ENCODE data around the gene C3orf70. TPM values are rescaled to one million over a fixed set of nuclear protein-coding genes. Genes with fewer than 3 reads are reported as not detected.
"Not testable (repeated sequence)": the region's sequence is repeated elsewhere in the genome, so short reads cannot be mapped to it uniquely, and the experiment has no call there.

C3orf70 gene
- total RNA-seq, 1 donor from 2014 or later = 0.07 TPM

DNA sequence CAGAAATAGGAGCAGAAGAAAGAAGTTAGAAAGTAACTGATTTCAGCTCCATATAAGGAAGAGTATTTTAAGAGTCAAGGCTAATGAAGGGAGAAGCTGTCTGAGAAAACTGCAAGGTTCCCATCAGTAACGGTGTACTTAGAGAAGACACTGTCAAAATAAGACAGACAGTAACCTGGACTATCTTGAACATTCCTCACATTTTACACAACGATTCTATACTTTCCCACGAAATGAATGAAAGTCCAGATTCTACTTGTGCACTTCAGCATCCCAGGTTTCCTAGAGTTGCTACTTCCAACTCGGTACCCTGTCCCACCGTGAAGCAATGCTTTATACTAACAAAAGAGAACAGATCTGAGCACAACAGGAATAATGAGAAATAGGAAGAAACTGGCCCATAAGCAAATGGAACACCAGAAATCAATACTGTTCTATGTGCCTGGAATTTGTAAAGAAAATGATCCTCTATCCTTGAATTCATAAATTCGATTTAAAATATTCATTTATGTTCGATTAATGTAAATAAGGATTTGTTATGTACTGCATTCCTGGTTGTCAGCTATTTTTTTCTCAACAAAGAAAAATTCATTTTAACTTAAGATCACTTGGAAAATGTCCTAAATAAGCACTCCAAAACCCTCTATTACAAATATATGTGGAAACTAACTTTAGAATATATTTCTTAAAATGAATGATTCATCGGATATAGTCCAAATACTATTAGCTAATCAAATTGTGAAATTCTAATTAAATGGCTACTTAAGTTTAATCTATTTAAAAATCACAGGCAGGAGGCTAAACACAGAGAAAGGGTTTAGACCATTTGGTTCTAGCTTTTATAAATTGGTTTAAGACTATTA is 1.5 kb downstream of the C3orf70 start:
- intact Hi-C loops (cut with micrococcal nuclease) = no loop called here

DNA sequence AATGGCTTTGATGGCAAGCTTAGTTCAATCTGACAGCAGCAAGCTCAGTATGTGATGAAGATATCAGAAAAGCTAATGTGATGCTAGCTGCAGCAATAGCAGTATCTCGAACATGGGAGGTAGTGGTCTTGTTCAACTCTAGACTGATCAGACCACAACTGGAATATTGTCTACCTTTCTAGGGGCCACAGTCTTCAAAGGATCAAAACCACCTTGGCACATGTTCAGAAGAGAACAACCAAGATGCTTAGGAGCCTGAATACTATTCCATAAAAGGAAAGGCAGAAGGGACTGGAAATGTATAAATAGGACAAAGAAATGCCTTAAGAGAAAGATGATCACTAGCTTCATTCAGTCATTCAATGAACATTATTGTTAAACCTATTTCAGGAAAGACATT is 2.3 kb downstream of the C3orf70 start:
- intact Hi-C loops (cut with micrococcal nuclease) = no loop called here

DNA sequence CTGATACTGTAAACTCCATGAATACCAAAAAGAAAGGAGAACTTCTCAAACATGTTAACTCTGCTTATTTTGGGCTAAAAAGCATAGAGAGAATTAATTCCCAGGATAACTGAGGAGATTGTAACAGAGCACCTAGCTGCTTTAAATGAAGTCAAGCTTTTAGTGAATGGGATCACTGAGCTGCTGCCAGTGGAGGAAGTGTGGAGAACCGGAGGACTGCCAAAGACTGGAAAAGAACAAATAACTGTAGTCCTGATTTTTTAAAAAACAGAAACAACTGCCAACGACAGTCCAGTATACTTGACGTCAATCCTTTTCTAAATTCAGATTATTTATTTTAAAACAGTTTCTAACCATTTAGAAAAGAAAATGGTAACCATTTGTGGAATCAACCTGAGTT is 3.3 kb downstream of the C3orf70 start:
- intact Hi-C loops (cut with micrococcal nuclease) = no loop called here

DNA sequence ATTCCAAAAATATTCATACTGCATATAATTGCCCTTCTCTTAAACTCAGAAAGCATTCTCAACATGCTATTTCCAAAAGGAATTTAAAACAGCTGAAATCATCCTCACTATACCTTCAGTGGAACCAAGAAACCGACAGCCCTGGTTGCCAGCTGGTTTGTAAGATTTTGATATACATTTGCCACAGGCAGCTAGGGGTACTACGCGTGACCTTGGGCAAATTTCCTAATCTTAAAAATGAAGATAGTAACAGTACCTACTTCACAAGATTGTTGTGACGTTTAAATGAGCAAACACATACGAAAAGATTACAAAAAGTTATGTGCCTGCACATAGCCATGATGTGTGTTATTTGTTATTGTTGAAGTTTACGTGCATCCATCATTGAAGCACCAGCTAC is 7.3 kb downstream of the C3orf70 start:
- intact Hi-C loops (cut with micrococcal nuclease) = no loop called here

DNA sequence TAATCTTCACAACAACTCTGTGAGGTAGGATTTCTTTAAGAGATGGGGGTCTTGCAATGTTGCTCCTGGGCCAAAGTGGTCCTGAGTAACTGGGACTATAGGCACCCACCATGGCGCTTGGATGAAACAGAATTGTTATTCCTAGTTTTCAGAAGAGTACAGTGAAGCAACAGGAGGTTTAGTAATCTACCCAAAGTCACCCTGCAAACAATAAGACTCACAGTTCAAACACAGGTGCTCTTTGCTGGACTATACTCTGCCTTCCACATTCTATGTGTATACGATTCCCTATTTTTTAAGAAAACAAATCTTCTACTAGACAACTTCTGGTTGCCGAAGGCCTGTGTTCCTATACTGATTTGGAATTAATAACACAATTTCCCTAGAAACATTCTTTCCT is 8.1 kb downstream of the C3orf70 start:
- intact Hi-C loops (cut with micrococcal nuclease) = no loop called here

DNA sequence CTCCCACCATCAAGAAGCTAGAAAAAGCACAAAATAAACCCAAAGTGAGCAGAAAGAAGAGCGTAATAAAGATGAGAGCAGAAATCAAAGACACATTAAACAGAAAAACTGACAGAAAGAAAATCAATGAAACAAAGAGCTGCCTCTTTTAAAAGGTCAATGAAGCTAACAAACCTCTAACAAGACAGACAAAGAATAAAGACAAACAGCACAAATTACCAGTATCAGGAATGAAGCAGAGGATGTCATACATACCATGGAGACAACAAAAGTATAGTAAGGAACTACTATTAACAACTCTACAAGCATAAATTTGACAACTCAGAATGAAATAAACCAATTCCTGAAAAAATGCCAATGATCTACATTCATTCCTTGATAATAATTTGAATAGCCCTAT is 15.0 kb downstream of the C3orf70 start:
- intact Hi-C loops (cut with micrococcal nuclease) = no loop called here

DNA sequence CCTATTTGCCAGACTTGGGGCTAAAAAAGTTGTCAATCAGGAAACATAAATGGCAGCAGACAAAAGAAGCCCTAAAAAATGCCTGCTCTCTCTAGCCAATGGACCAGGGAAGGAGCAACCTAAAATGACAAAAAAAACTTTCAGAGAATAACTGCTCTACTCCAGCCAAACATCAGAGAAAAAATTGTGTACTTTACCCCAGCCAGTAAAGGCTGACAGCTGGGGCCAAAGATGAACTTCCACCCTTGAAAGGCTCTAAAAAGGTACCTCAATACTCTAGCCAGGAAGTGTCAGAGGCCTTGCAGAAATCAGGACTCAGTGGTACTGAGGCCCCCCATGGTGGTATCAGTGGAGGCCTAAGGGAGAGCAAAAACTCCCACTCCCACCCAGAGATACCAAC is 18.4 kb downstream of the C3orf70 start:
- intact Hi-C loops (cut with micrococcal nuclease) = no loop called here

DNA sequence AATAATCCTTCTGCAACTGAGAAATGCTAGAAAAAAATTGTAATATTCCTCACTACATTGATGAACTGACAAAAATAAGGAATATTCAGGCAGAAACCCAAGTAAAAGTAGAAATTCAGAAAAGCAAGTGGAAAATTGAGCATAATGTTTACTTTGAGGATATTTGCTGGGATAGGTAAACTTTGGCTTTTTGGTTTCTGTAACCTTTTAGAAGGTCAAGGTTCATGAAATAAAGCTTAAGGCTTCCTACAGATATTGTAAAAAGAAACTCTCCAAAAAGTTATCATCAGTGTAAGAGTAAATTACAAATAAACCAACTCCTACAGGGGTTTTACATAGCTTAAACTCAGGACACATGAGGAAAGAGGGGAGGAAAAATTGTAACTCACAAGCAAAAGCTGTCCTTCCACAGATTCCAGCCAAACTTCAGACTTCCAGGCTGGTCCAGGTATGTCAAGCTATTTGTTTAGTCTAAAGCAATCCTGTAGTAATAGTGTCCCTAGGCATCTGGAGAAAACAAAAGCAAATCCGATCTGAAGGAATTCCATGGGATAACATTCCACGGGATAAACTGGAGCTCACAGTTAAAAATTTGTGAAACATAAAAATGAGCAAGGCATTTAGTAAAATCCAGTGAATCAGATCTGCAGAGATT is 21.1 kb downstream of the C3orf70 start:
- intact Hi-C loops (cut with micrococcal nuclease) = no loop called here

DNA sequence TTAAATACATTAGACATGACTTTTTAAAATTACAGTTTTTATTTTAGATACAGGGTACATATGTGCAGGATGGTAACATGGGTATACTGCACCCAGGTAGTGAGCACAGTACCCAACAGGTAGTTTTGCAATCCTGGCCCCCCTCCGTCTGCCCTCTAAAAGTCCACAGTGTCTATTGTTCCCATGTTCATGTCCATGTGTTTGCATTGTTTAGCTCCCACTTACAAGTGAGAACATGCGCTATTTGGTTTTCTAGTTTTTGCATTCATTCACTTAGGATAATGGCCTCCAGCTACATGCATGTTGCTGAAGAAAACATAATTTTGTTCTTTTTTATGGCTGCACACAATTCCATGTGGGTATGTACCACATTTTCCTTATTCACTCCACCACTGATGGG is 23.8 kb downstream of the C3orf70 start:
- intact Hi-C loops (cut with micrococcal nuclease) = no loop called here

DNA sequence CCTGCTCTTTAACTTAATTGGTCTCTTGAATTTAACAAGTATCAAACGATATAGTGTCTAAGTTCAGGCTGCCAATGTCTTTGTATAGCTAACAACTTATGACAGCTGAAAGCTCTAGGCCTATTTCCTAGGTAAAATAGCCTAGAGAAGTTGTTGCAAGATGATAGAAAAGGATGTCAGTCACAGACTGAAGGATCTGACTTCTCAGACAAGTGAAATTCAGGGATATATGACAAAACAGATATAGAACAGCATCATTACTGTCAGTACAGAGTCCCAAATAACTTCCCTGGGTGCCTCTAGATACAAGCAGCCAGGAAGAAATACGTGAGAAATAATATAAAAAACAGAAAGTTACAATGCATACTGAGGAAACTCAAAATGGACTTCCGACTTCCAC is 26.7 kb downstream of the C3orf70 start:
- intact Hi-C loops (cut with micrococcal nuclease) = no loop called here

DNA sequence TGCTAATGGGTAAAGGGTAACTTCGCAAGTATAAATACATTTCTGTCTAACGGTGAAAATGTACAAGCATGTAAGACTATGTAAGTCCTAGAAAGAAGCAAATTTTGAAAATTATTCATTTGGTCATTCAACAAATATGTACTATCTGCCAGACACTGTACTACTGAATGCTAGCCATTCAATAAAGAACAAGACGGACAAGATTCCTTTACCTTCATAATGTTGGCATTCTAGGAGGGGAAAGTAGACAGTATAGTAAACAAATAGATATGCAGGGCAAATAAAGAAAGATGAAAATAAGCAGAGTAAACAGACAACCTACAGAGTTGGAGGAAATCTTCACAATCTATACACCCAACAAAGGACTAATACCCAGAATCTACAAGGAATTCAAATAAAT is 32.7 kb downstream of the C3orf70 start:
- intact Hi-C loops (cut with micrococcal nuclease) = no loop called here

DNA sequence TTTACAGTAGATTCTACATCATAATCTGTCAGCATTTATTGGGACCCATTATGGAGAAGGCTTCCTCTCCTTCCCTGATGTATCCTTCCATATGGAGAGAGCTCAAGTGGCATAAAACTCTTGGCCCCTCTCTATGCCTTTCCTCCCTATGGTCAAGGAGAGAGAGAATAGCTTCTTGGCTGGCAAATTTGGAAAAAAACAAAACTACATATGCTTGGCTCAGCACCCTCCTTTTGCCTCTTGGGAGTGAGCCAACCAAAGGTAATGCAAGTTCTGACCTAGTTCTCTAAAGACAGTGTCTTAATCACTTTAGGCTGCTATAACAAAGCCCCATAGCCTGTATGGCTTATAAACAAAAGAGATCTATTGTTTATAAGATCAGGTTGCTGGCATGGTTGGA is 37.5 kb downstream of the C3orf70 start:
- intact Hi-C loops (cut with micrococcal nuclease) = no loop called here

DNA sequence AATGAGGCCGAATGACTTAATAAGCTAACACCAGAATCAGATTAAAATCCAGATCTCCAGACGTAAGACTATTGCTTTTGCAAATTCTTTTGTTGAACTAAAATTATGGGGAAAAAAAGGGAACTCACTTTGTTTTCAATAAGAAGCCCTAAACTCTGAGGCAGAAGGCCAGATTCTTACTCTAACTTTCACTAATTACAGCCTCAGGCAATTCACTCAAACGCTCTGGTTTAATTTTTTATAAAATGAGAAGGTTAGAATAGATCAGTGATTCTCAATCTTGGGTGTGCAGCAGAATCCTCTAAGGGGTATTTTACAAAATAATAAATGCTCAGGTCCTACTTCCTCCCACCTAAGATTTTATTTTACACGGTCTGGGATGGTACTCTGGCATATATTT is 38.1 kb downstream of the C3orf70 start:
- intact Hi-C loops (cut with micrococcal nuclease) = no loop called here

DNA sequence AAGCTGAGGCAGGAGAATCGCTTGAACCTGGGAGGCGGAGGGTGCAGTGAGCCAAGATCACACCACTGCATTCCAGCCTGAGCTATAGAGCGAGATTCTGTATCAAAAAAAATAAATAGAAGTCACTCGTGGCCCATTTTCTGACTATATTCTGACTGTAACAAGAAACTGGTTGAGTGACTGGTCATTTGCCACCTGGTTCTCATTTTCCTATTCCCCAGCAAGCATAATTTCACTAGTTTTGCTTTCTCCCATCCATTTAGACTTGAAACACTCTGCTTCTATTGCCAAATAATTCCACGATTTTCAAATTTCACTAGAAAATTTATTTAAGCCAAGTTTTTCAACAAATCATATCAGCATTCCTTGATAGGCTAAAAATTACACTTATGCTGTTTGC is 40.7 kb downstream of the C3orf70 start:
- intact Hi-C loops (cut with micrococcal nuclease) = no loop called here

DNA sequence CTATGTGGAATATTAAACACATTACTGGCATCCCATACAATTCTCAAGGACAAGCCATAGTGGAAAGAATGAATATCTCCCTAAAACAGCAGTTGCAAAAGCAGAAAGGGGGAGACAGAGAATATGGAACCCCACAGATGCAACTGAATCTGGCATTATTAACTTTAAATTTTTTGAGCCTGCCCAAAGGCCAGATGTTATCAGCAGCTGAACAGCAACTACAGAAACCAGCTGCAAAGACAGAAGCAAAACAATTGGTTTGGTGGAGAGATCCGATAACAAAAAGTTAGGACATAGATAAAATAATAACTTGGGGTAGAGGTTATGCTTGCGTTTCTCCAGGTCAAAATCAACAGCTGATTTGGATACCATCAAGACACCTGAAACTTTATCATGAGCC is 43.8 kb downstream of the C3orf70 start:
- intact Hi-C loops (cut with micrococcal nuclease) = not testable (repeated sequence)

DNA sequence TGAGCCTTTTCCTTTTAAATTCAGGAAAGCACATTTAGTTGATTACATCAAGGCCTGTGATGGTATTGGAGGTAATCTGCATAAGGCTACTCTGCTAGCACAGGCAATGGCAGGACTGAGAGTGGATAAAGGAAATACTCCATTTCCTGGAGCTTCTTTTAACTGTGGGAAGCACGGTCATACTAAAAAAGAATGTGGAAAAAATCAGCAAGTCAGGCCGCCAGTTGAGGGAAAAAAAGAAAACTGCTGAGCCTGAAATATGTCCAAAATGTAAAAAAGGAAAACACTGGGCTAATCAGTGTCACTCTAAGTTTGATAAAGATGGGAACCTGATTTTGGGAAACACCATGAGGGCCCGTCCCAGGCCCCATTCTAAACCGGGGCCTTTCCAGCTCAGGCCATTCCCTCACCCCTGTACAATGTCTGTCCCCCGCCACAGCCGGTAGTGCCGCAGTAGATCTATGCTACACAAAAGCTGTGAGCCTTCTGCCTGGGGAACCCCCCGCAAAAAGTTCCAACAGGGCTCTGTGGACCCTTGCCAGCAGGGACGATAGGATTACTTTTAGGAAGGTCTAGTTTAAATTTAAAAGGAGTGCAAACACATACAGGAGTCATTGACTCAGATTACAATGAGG is 46.5 kb downstream of the C3orf70 start:
- intact Hi-C loops (cut with micrococcal nuclease) = not testable (repeated sequence)

DNA sequence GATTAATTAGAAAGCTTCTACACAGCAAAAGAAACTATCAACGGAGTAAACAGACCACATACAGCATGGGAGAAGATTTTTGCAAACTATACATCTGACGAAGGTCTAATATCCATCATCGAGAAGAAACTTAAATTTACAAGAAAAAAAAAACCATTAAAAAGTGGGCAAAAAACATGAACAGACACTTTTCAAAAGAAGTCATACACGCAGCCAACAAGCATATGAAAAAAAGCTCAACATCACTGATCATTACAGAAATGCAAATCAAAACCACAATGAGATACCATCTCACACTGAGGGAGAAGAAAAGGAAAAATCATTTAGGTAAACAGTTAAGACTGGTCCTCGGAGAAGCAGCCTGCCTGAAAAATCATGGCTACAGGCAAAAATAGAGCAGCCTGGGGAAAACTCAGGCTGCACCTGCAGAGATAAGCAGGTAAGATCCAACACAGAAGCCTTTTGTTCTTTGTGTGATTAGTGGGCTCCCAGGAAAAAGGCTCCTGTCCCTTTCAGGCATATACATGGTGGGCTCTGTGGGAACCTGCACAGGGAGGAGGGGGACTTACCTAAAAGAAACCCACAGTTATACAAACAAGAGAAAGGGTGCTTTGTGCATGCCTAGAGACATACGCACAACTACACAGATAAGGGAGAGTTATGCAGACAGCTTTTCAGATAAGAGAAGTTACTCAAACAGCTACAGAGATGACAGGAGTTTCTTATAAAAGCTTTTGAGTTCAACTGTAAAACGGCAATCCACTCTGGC is 49.3 kb downstream of the C3orf70 start:
- intact Hi-C loops (cut with micrococcal nuclease) = no loop called here

DNA sequence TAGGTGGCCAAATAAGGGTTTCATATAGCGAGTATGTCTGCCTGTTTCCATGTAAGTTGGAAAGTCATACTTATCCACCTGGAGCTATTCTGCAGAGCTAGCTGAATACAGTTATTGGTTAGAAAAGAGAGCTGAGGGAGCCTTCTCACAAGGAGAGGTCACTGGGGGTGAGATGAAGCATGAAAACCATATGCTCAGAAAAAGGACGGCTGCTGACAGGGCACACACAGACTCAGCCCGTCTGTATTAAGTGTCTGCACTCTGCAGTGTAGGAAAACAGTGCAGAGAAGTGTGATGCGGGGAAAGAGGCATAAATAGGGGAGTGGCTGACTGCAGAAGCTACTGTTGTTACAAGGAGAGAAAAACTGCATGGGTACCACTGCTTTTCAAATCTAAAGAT is 58.2 kb downstream of the C3orf70 start:
- intact Hi-C loops (cut with micrococcal nuclease) = no loop called here

DNA sequence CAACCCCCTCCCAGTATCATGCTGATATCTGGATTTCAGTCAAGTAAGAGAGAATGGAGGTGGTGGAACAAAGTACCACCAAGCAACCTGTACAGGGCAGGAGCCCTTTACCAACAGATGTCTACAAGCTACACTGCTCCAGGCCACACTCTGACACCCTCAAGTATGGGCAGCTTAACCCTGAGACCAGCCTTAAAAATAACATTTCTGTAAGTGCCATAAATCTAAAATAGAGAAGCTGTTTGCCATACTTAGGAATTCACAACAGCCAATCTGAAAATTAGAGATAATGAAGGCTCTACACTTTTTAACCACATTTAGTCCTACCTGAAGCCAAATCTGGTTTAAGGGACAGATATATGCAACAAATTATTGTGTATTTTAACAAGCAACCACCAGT is 59.7 kb downstream of the C3orf70 start:
- intact Hi-C loops (cut with micrococcal nuclease) = no loop called here

DNA sequence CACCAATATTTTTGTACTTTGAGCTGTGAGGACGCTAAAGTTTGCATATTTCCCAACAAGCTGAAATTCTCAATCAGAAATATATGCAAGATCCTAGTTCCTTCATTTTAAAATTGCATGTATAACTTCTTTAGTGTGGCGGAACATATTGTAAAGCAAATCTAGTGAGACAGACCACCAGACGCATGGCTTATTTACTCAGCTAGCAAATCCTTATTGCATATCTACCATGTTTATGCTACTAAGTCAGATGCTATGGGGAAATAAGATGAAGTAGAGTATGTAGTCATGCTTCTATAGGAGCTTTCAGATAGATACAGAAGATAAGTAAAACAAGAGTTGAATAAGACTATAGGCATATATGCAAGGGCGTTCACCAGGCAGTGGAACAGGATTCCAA is 62.0 kb downstream of the C3orf70 start:
- intact Hi-C loops (cut with micrococcal nuclease) = no loop called here

DNA sequence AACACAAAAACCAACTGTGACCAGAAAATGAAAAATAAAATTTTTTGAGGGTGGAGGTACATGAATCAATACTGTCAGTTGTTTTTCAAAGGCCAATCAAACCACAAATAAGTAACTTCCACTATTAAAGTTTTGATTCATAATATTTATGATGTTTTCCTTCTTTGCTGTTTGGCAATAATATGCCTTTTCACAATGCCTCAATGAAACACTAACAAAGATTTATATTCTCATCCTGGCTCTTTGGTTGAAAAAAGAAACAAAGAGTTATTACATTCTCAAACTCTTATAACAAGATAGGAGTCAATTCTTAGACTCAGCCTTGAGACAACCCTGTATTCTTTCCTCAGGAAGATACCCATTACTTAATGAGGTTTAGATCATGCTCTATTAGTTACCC is 63.1 kb downstream of the C3orf70 start:
- intact Hi-C loops (cut with micrococcal nuclease) = no loop called here

DNA sequence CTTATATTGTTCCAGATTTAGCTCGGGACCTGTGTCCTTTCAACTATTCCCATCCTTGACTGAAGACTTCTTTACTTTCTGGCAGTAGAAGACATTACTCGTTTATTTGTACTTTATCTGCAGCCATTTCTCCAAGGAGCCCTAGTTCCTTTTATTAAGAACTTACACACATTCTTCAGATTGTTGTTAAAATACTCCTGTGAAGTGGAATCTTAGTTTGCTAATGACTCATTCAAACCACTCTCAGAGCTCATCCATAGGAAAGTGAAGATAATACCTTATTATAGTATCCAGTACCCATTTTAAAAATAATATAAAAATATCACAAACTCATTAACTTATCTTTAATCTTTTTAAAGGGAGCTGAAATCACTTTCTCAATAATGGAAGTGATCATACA is 63.5 kb downstream of the C3orf70 start:
- intact Hi-C loops (cut with micrococcal nuclease) = no loop called here

Measured in T-helper 2 cell treated with Interferon-gamma antibody and Interleukin-4, amounts not matched to agents 100 ng/mL and 5 ng/mL, for 36 hours (primary cell).